C4-2B (cell line): ENCODE results near the gene PTPN1.

ENCODE experiments used
- CTCF ChIP-seq: fragments of 450-650 bp; conservative IDR thresholded peaks from 2 replicates; pipeline ENCODE4 v1.5.1; 2017; ENCODE audit warnings: mild to moderate bottlenecking
- ZFX ChIP-seq: fragments of 450-650 bp; IDR thresholded peaks from 2 replicates; pipeline ENCODE4 v1.6.1; 2017

DNA sequence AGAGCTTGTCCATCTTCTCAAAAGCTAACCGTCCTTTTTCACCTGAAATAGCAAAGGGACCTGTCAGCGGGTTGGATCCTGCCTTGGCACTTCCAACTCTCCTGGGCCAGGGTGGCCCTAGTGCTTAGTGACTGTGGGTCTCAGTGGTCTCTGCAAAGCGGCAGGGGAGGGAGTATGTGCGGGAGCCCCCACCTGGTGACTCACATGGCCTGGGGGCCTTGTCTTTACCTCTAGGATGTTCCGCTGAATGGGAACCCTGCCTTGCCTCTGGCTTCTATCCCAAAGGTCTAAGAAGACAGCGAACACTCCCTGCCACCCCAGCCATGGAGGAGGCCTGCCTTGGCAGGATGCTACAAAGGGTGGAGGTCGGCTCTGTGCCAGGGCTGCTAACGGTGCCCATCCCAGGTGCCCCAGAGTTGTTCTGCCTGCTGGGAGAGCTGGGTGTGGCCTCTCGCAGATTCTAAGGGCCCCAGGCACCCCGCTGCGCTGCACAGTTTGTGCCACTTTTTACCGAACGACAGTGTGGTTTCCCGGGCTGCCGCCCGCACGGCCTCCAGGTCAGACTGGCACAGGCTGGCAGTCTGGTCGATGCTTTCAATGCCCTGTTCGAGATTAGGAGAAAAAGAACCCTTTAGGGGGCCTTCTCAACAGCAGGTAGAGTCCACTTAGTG, 77.2 kb downstream of the PTPN1 start:
- no peak for TF ChIP-seq CTCF
- TF ChIP-seq ZFX, result no peak
